B cell (primary cell): ENCODE results near the gene PALM3. TPM values are rescaled to one million over a fixed set of nuclear protein-coding genes. Genes with fewer than 3 reads are reported as not detected.

Experiments
- ATAC-seq: fragments of 200-7000 bp; cut with Tn5 transposase; one replicate; pipeline ENCODE4 v1.10.0; 2021; ENCODE audit warnings: low read depth, mild to moderate bottlenecking, moderate number of reproducible peaks, moderate library complexity
- CTCF ChIA-PET: fragments of 350-600 bp; sonication (Branson Sonifier 250); formaldehyde crosslinking; loops from one replicate; lab custom pipeline; 2021; ENCODE audit warnings: antibody characterized with exemption, inconsistent platforms; lab: Charles Lee
- POLR2A ChIA-PET: fragments of 350-600 bp; sonication (Branson Sonifier 250); formaldehyde crosslinking; loops from one replicate; lab custom pipeline; 2021; ENCODE audit warnings: antibody characterized with exemption; lab: Charles Lee
- DNase-seq: peaks from one replicate; pipeline ENCODE4 v3.0.0; 2013
- H2AFZ ChIP-seq: 2 replicates; pipeline ENCODE4 v1.6.1; 2012; ENCODE audit warnings: mild to moderate bottlenecking, low read depth, low read length; ENCODE audit not compliant: insufficient read depth, poor library complexity, severe bottlenecking
- H3K27ac ChIP-seq, 2 donors: 1 replicate in 1 of 2; 2 replicates in 1 of 2; pipeline ENCODE4 v1.5.1; 2012 to 2013; ENCODE audit warnings: low read length in 2 of 2, mild to moderate bottlenecking in 2 of 2, moderate library complexity in 1 of 2
- H3K27me3 ChIP-seq, 4 experiments: fragments of 200-600 bp in 1 of 4; sonication (generic) in 1 of 4; replicated peaks in 1 of 4; 1 replicate in 2 of 4; 2 replicates in 2 of 4; pipeline versions ENCODE4 v1.6.1 to v1.7.0; 2013 to 2016; ENCODE audit warnings: low read length in 3 of 4, mild to moderate bottlenecking in 2 of 4, mixed read lengths in 1 of 4, moderate library complexity in 1 of 4; ENCODE audit not compliant: insufficient read depth in 4 of 4, control insufficient read depth in 3 of 4; ENCODE audit errors: control extremely low read depth in 1 of 4
- H3K36me3 ChIP-seq, 2 experiments: replicated peaks in 1 of 2; 1 replicate in 1 of 2; 2 replicates in 1 of 2; pipeline versions ENCODE4 v1.6.1 to v1.7.1; 2013; ENCODE audit warnings: low read length in 1 of 2; ENCODE audit not compliant: insufficient read depth in 2 of 2, control insufficient read depth in 1 of 2; ENCODE audit errors: control extremely low read depth in 1 of 2, extremely low read depth in 1 of 2
- H3K4me1 ChIP-seq, 2 donors: fragments of 200-600 bp in 1 of 2; sonication (generic) in 1 of 2; 1 replicate in 1 of 2; 2 replicates in 1 of 2; pipeline versions ENCODE4 v1.5.1 to v1.6.1; 2013 to 2017; ENCODE audit warnings: low read length in 2 of 2; ENCODE audit not compliant: control insufficient read depth in 2 of 2, insufficient read depth in 2 of 2
- H3K4me2 ChIP-seq: replicated peaks from 2 replicates; pipeline ENCODE3; 2012; ENCODE audit warnings: mild to moderate bottlenecking, low read depth, low read length; ENCODE audit not compliant: poor library complexity, severe bottlenecking
- H3K4me3 ChIP-seq, 5 experiments: fragments of 200-600 bp in 1 of 5; sonication (generic) in 1 of 5; 1 replicate in 3 of 5; 2 replicates in 2 of 5; pipeline versions ENCODE4 v1.5.1 to v1.7.0; 2011 to 2016; ENCODE audit warnings: low read length in 4 of 5, mild to moderate bottlenecking in 4 of 5, low read depth in 2 of 5, control low read depth in 1 of 5, moderate library complexity in 1 of 5; ENCODE audit not compliant: insufficient read depth in 1 of 5; ENCODE audit errors: control extremely low read depth in 1 of 5, extremely low read depth in 1 of 5
- H3K79me2 ChIP-seq: fragments of 200-600 bp; sonication (generic); one replicate; pipeline ENCODE4 v1.6.0; 2016; ENCODE audit warnings: low read length; ENCODE audit not compliant: control insufficient read depth, insufficient read depth
- H3K9ac ChIP-seq: fragments of 200-600 bp; sonication (generic); 2 replicates; pipeline ENCODE4 v1.6.1; 2017; ENCODE audit warnings: mild to moderate bottlenecking, low read length, moderate library complexity
- H3K9me3 ChIP-seq, 3 donors: one replicate each; pipeline versions ENCODE4 v1.6.1 to v1.7.1; 2013; ENCODE audit warnings: low read length in 2 of 3; ENCODE audit not compliant: control insufficient read depth in 2 of 3, insufficient read depth in 1 of 3; ENCODE audit errors: control extremely low read depth in 1 of 3
- H4K20me1 ChIP-seq: 2 replicates; pipeline ENCODE4 v1.6.0; 2012; ENCODE audit warnings: mild to moderate bottlenecking, low read length; ENCODE audit not compliant: insufficient read depth, control insufficient read depth, poor library complexity, severe bottlenecking
- H3K27ac Mint-ChIP-seq: one replicate; pipeline ENCODE4 v1.8.0; 2021; ENCODE audit warnings: mixed read lengths
- H3K27me3 Mint-ChIP-seq: one replicate; pipeline ENCODE4 v1.8.0; 2021; ENCODE audit warnings: mixed read lengths
- H3K4me1 Mint-ChIP-seq: one replicate; pipeline ENCODE4 v1.8.0; 2021; ENCODE audit warnings: mixed read lengths
- H3K4me3 Mint-ChIP-seq: one replicate; pipeline ENCODE4 v1.8.0; 2021; ENCODE audit warnings: mixed read lengths
- H3K9me3 Mint-ChIP-seq: one replicate; pipeline ENCODE4 v1.8.0; 2022; ENCODE audit warnings: mixed read lengths; ENCODE audit not compliant: insufficient read depth
- CTCF ChIP-seq: fragments of 200-600 bp; IDR thresholded peaks from one replicate; pipeline ENCODE4 v1.8.0; 2022; ENCODE audit warnings: antibody characterized with exemption, mild to moderate bottlenecking
- EZH2 ChIP-seq: IDR thresholded peaks from 2 replicates; pipeline ENCODE4 v1.6.1; 2012; ENCODE audit warnings: borderline replicate concordance, low read depth, mild to moderate bottlenecking, moderate library complexity, low read length; ENCODE audit not compliant: insufficient read depth, poor library complexity, severe bottlenecking
- WGBS: methylation state at CpG from one replicate; pipeline ENCODE4 v1.1.5; 2013; ENCODE audit warnings: missing lambda C conversion rate; ENCODE audit not compliant: insufficient coverage; 5-methylcytosine and 5-hydroxymethylcytosine counted together
- intact Hi-C: fragments of 100-400 bp; cut with micrococcal nuclease; formaldehyde crosslinking; loops from one replicate; pipeline ENCODE4 v1.10.0; 2022
- polyA plus RNA-seq: library from polyadenylated mRNA; depleted of rRNA; stranded (reverse); fragments of >200 nt; gene quantifications from 2 replicates; pipeline ENCODE4 v1.2.3, GENCODE V29; 2012
- total RNA-seq, 2 donors: library from RNA; stranded (reverse); fragments of 120-200 nt in 1 of 2; gene quantifications; 1 replicate in 1 of 2; 2 replicates in 1 of 2; pipeline versions ENCODE4 v1.2.3 to v1.2.4, GENCODE V29; 2013 to 2022

PALM3 gene
- total and polyA plus RNA-seq, 2 donors (not counting 1 experiment from before 2014, with no cell fraction given): not detected

DNA sequence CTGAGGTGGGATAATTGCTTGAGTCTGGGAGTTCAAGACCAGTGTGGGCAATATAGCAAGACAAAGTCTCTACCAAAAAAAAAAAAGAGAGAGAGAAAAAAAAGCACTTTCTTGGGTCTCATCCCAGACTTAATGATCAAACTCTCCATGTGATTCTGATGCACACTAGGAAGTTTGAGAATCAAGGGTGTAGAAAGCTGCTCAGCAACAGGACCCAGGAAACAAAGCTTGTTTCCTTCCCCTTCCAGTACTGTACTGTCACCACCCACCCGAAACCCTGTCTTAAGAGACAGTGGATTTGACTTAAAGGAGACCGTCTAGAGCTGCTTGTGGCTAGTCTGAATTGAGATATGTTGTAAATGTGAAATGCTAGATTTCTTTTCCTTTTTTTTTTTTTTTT, 16.5 kb upstream of the PALM3 start:
- no peak for ATAC-seq
- Histone ChIP-seq H3K27ac (no peak overlapping the region), H2AFZ (no peak overlapping the region), H3K4me1 (peaks cover 30 to 37% of the 10 kb centered on the region in 2 donors), H3K9ac (no peak overlapping the region), H3K4me2 (no peak overlapping the region), H3K36me3 (no peaks in the 10 kb centered on the region), H3K79me2 (peaks cover 4% of the 10 kb centered on the region), H3K9me3 (no peaks in the 10 kb centered on the region), H3K4me3 (no peak overlapping the region), H4K20me1 (no peaks in the 10 kb centered on the region), H3K27me3 (peaks cover 0 to 10% (median 4%) of the 10 kb centered on the region in 4 experiments)
- Mint-ChIP-seq H3K27ac (no peak overlapping the region), H3K4me3 (no peak overlapping the region), H3K4me1 (peaks cover 31% of the 10 kb centered on the region), H3K9me3 (no peaks in the 10 kb centered on the region), H3K27me3 (peaks cover 2% of the 10 kb centered on the region)
- DNase-seq: no peak
- ChIA-PET POLR2A (interaction anchor here (0.7 to 0.9 kb wide), 3 partner anchors 39 to 290 kb away, joined by 4 to 7 read pairs (median 6); partner anchors contain the start of gene PRKACA), CTCF (interaction anchor here (0.7 to 2.4 kb wide), 7 partner anchors 9 to 340 kb away, joined by 3 to 10 read pairs (median 4); no protein-coding TSS in a partner anchor)
- intact Hi-C loops: no loop called here
- WGBS: no CpG with 5 or more reads among the region's 2 CpGs
- TF ChIP-seq CTCF: no peak
- no peak for TF ChIP-seq EZH2
